Neural progenitor cell (in vitro differentiated cells): ENCODE data around the gene AKAP3.

Experiments used
- CTCF ChIP-seq: fragments of 200-600 bp; sonication (generic); IDR thresholded peaks from 2 replicates; pipeline ENCODE4 v1.5.1; 2017; ENCODE audit warnings: antibody characterized with exemption, mild to moderate bottlenecking
- EZH2phosphoT487 ChIP-seq: fragments of 200-600 bp; sonication (generic); IDR thresholded peaks from 2 replicates; pipeline ENCODE4 v1.6.1; 2017; ENCODE audit warnings: antibody characterized with exemption

- TF ChIP-seq CTCF (no peak), EZH2phosphoT487 (no peak)
These were observed 45.4 kb downstream of the AKAP3 start for GRCh38 chr12:4603421-4603820.
